Left renal cortex interstitium (tissue), 4 donors: ENCODE data around the gene DMTF1. TPM values are rescaled to one million over a fixed set of nuclear protein-coding genes. Genes with fewer than 3 reads are reported as not detected.
A peak's percentile ranks its signal among the peaks of the same experiment; 100 is the strongest.
"Not testable (repeated sequence)": the region's sequence is repeated elsewhere in the genome, so short reads cannot be mapped to it uniquely, and the experiment has no call there.

Source experiments
- DNase-seq, 4 donors: peaks; one replicate each; pipeline ENCODE4 v3.0.0-alpha.2; 2013; ENCODE audit warnings: low read depth in 4 of 4, low spot score in 2 of 4, missing footprints in 1 of 4
- polyA plus RNA-seq, 4 donors: library from polyadenylated mRNA; unstranded; fragments of 120-200 nt; gene quantifications; one replicate each; pipeline ENCODE4 v1.2.1, GENCODE V29; 2013; ENCODE audit not compliant: insufficient read length in 4 of 4

The DMTF1 gene
- polyA plus RNA-seq, 4 donors, result 104 to 267 (median 177) TPM

GRCh38 chr7:87219545-87220025 is 67.3 kb downstream of the DMTF1 start, which contains the start of gene TMEM243:
Gene TMEM243, minus strand, starts transcription at chr7:87219732. Its CDS starts 229 bp downstream, at chr7:87219503.
- peak; percentile 36 to 56 (median 47) for DNase-seq

GRCh38 chr7:87220026-87220733 is 67.9 kb downstream of the DMTF1 start:
- peak; percentile 43 to 60 (median 50) for DNase-seq

- DNase-seq, result peak in 2 of 4 donors; percentile 19
Observed at GRCh38 chr7:87220734-87221215, 68.5 kb downstream of the DMTF1 start.

GRCh38 chr7:87223666-87224065 is 71.4 kb downstream of the DMTF1 start:
- no peak for DNase-seq

- DNase-seq, result no peak
Observed at GRCh38 chr7:87225696-87226095, 73.4 kb downstream of the DMTF1 start.

- DNase-seq, result no peak
Observed at GRCh38 chr7:87226495-87226894, 74.2 kb downstream of the DMTF1 start.

GRCh38 chr7:87231258-87231657 is 79.0 kb downstream of the DMTF1 start:
- DNase-seq, result no peak

- no peak for DNase-seq
Observed at GRCh38 chr7:87231711-87232110, 79.5 kb downstream of the DMTF1 start.

GRCh38 chr7:87234949-87235348 is 82.7 kb downstream of the DMTF1 start:
- DNase-seq, result no peak

GRCh38 chr7:87238464-87239051 is 86.3 kb downstream of the DMTF1 start:
- not testable (repeated sequence) for DNase-seq

- not testable (repeated sequence) for DNase-seq
Observed at GRCh38 chr7:87245671-87246070, 93.4 kb downstream of the DMTF1 start.

Other genes starting within 250 kb of the DMTF1 start
- gene ELAPOR2, start 92.8 kb upstream of the DMTF1 start, polyA plus RNA-seq, result 1 to 10 TPM; 5.9 to 9.5 (median 8.2) TPM
- 10 to 100 TPM; 39.7 to 44.6 (median 41.5) TPM for gene TMEM243, start 67.3 kb downstream of the DMTF1 start, polyA plus RNA-seq
- gene CROT, start 193.2 kb downstream of the DMTF1 start, polyA plus RNA-seq, result 10 to 100 TPM; 28.2 to 41.6 (median 34.9) TPM